Erythroblast (primary cell): ENCODE results near the gene PIGQ.
A peak's percentile ranks its signal among the peaks of the same experiment; 100 is the strongest.

ENCODE experiments used
- DNase-seq, 2 experiments: peaks; one replicate each; lab custom pipeline; 2025; lab: John Stamatoyannopoulos, UW
- GATA1 ChIP-seq: IDR thresholded peaks from 2 replicates; pipeline ENCODE4 v1.6.1; 2011; ENCODE audit warnings: low read depth, mild to moderate bottlenecking, control low read depth, low read length, moderate library complexity
- POLR2A ChIP-seq: IDR thresholded peaks from 2 replicates; pipeline ENCODE4 v1.6.1; 2011; ENCODE audit warnings: mild to moderate bottlenecking, low read length

Gene PIGQ

GRCh38 chr16:539901-540530 is 29.8 kb upstream of the PIGQ start:
- TF ChIP-seq POLR2A (no peak), GATA1 (no peak)
- no peak for DNase-seq

- TF ChIP-seq GATA1 (no peak), POLR2A (no peak)
- no peak for DNase-seq
Observed at GRCh38 chr16:540645-541340, 29.0 kb upstream of the PIGQ start.

GRCh38 chr16:543301-544164 is 26.2 kb upstream of the PIGQ start:
- no peak for DNase-seq
- no peak for TF ChIP-seq GATA1
- TF ChIP-seq POLR2A: no peak

GRCh38 chr16:544517-544916 is 25.3 kb upstream of the PIGQ start:
- DNase-seq: no peak
- no peak for TF ChIP-seq GATA1
- no peak for TF ChIP-seq POLR2A

GRCh38 chr16:546909-547770 is 22.6 kb upstream of the PIGQ start:
- peak; percentile 75 to 83 for DNase-seq
- TF ChIP-seq GATA1: no peak
- TF ChIP-seq POLR2A: no peak

GRCh38 chr16:548586-548985 is 21.2 kb upstream of the PIGQ start:
- no peak for DNase-seq
- TF ChIP-seq POLR2A (no peak), GATA1 (no peak)

- TF ChIP-seq POLR2A (no peak), GATA1 (no peak)
- peak; percentile 37 to 46 for DNase-seq
Observed at GRCh38 chr16:549544-550263, 20.1 kb upstream of the PIGQ start.

GRCh38 chr16:551210-551609 is 18.6 kb upstream of the PIGQ start:
- no peak for DNase-seq
- TF ChIP-seq GATA1: no peak
- no peak for TF ChIP-seq POLR2A

- no peak for TF ChIP-seq POLR2A
- TF ChIP-seq GATA1: no peak
- no peak for DNase-seq
Observed at GRCh38 chr16:552171-552570, 17.6 kb upstream of the PIGQ start.

- TF ChIP-seq POLR2A (no peak), GATA1 (no peak)
Observed at GRCh38 chr16:553601-554296, 16.0 kb upstream of the PIGQ start.

GRCh38 chr16:554297-554621 is 15.5 kb upstream of the PIGQ start:
- no peak for DNase-seq

More at GRCh38 chr16:553601-554296, 16.0 kb upstream of the PIGQ start:
- DNase-seq: no peak

More at GRCh38 chr16:554297-554621, 15.5 kb upstream of the PIGQ start:
- TF ChIP-seq GATA1: no peak
- TF ChIP-seq POLR2A: no peak
